Measurements from ENCODE around the gene ZMAT5.

ZMAT5 gene

GRCh38 chr22:29804985-29805384, 38.2 kb upstream of the ZMAT5 start:
- H3K4me1 ChIP-seq = peaks cover 1% of the 10 kb centered on the region
- H3K9me3 ChIP-seq (ENCODE audit: control insufficient read depth, low read length) = no peaks in the 10 kb centered on the region
- no peak overlapping the region for H3K4me3 ChIP-seq (ENCODE audit: low read depth, low read length)
- no peak for TF ChIP-seq CTCF (IDR thresholded peaks at IDR 0.05)
- no peak overlapping the region for H2AFZ ChIP-seq
- H3K79me2 ChIP-seq = no peaks in the 10 kb centered on the region
- H3K27ac ChIP-seq = no peak overlapping the region
- no peak overlapping the region for H3K9ac ChIP-seq
- no peaks in the 10 kb centered on the region for H3K27me3 ChIP-seq (ENCODE audit: control insufficient read depth, insufficient read depth, low read length)
- H3K36me3 ChIP-seq (ENCODE audit: control insufficient read depth, insufficient read depth, low read length) = no peaks in the 10 kb centered on the region
- H3K4me2 ChIP-seq (ENCODE audit: low read length) = no peak overlapping the region

- Histone ChIP-seq H3K4me1 (peaks cover 17% of the 10 kb centered on the region), H3K9me3 (ENCODE audit: control insufficient read depth, low read length) (no peaks in the 10 kb centered on the region), H2AFZ (no peak overlapping the region), H3K79me2 (no peaks in the 10 kb centered on the region), H3K4me3 (ENCODE audit: low read depth, low read length) (no peak overlapping the region), H3K27ac (no peak overlapping the region), H3K4me2 (ENCODE audit: low read length) (no peak overlapping the region), H3K36me3 (ENCODE audit: control insufficient read depth, insufficient read depth, low read length) (no peaks in the 10 kb centered on the region), H3K9ac (no peak overlapping the region), H3K27me3 (ENCODE audit: control insufficient read depth, insufficient read depth, low read length) (no peaks in the 10 kb centered on the region)
- TF ChIP-seq CTCF (IDR thresholded peaks at IDR 0.05) = no peak
Measured at GRCh38 chr22:29803190-29803589, 36.4 kb upstream of the ZMAT5 start.

GRCh38 chr22:29801796-29802195, 35.0 kb upstream of the ZMAT5 start:
- Histone ChIP-seq H3K4me3 (ENCODE audit: low read depth, low read length) (no peak overlapping the region), H2AFZ (no peak overlapping the region), H3K4me2 (ENCODE audit: low read length) (no peak overlapping the region), H3K27me3 (ENCODE audit: control insufficient read depth, insufficient read depth, low read length) (no peaks in the 10 kb centered on the region), H3K79me2 (no peaks in the 10 kb centered on the region), H3K4me1 (peaks cover 17% of the 10 kb centered on the region), H3K27ac (no peak overlapping the region), H3K9me3 (ENCODE audit: control insufficient read depth, low read length) (no peaks in the 10 kb centered on the region), H3K9ac (no peak overlapping the region), H3K36me3 (ENCODE audit: control insufficient read depth, insufficient read depth, low read length) (no peaks in the 10 kb centered on the region)
- TF ChIP-seq CTCF (IDR thresholded peaks at IDR 0.05) = no peak

- H3K4me2 ChIP-seq (ENCODE audit: low read length) = no peak overlapping the region
- no peak overlapping the region for H2AFZ ChIP-seq
- no peaks in the 10 kb centered on the region for H3K9me3 ChIP-seq (ENCODE audit: control insufficient read depth, low read length)
- TF ChIP-seq CTCF (IDR thresholded peaks at IDR 0.05) = no peak
- no peak overlapping the region for H3K27ac ChIP-seq
- no peak overlapping the region for H3K9ac ChIP-seq
- no peaks in the 10 kb centered on the region for H3K27me3 ChIP-seq (ENCODE audit: control insufficient read depth, insufficient read depth, low read length)
- no peak overlapping the region for H3K4me3 ChIP-seq (ENCODE audit: low read depth, low read length)
- H3K79me2 ChIP-seq = no peaks in the 10 kb centered on the region
- H3K36me3 ChIP-seq (ENCODE audit: control insufficient read depth, insufficient read depth, low read length) = no peaks in the 10 kb centered on the region
- peaks cover 20% of the 10 kb centered on the region for H3K4me1 ChIP-seq
Measured at GRCh38 chr22:29801153-29801552, 34.3 kb upstream of the ZMAT5 start.

- Histone ChIP-seq H3K9me3 (ENCODE audit: control insufficient read depth, low read length) (no peaks in the 10 kb centered on the region), H3K4me3 (ENCODE audit: low read depth, low read length) (peak overlapping the region; percentile 11), H3K4me2 (ENCODE audit: low read length) (peak overlapping the region; percentile 62), H3K36me3 (ENCODE audit: control insufficient read depth, insufficient read depth, low read length) (no peaks in the 10 kb centered on the region), H3K27me3 (ENCODE audit: control insufficient read depth, insufficient read depth, low read length) (no peaks in the 10 kb centered on the region), H3K79me2 (no peaks in the 10 kb centered on the region), H3K27ac (peak overlapping the region; percentile 87), H3K4me1 (peaks cover 26% of the 10 kb centered on the region), H3K9ac (no peak overlapping the region), H2AFZ (peak overlapping the region; percentile 58)
- TF ChIP-seq CTCF (IDR thresholded peaks at IDR 0.05) = no peak
Measured at GRCh38 chr22:29799217-29799680, 32.4 kb upstream of the ZMAT5 start.

All from parathyroid adenoma (tissue), 2 donors.